HepG2 (cell line): ENCODE data around the gene LTV1. TPM values are rescaled to one million over a fixed set of nuclear protein-coding genes. Genes with fewer than 3 reads are reported as not detected.
A peak's percentile ranks its signal among the peaks of the same experiment; 100 is the strongest.

Source experiments
- CHCHD3 ChIP-seq: sonication (generic); formaldehyde crosslinking; IDR thresholded peaks from 2 replicates; pipeline ENCODE4 v1.8.0; 2022; ENCODE audit warnings: mild to moderate bottlenecking, missing genetic modification reagents, moderate library complexity
- FOXJ3 ChIP-seq: sonication (generic); formaldehyde crosslinking; IDR thresholded peaks from 2 replicates; pipeline ENCODE4 v1.4.0; 2020; ENCODE audit warnings: missing genetic modification reagents, mild to moderate bottlenecking, borderline replicate concordance
- FOXP1 ChIP-seq, 2 experiments: fragments of 450-650 bp in 1 of 2; IDR thresholded peaks; 2 replicates each; pipeline ENCODE4 v1.6.1; 2017 to 2018; ENCODE audit warnings: antibody characterized with exemption in 1 of 2
- GPBP1L1 ChIP-seq: sonication (generic); formaldehyde crosslinking; IDR thresholded peaks from 2 replicates; pipeline ENCODE4 v1.5.0; 2020; ENCODE audit warnings: mild to moderate bottlenecking, missing genetic modification reagents
- GZF1 ChIP-seq: sonication (generic); formaldehyde crosslinking; IDR thresholded peaks from 2 replicates; pipeline ENCODE4 v1.5.1; 2020; ENCODE audit warnings: mild to moderate bottlenecking, missing genetic modification reagents
- HOXA5 ChIP-seq: sonication (generic); formaldehyde crosslinking; IDR thresholded peaks from 2 replicates; pipeline ENCODE4 v1.4.0; 2020; ENCODE audit warnings: missing genetic modification reagents
- KLF6 ChIP-seq: IDR thresholded peaks from 2 replicates; pipeline ENCODE4 v1.8.0; 2016; ENCODE audit warnings: missing biosample characterization, missing genetic modification reagents
- NONO ChIP-seq, 2 experiments: fragments of 450-650 bp in 1 of 2; sonication (generic) in 1 of 2; formaldehyde crosslinking in 1 of 2; IDR thresholded peaks in 1 of 2; conservative IDR thresholded peaks in 1 of 2; 2 replicates each; pipeline versions ENCODE4 v1.6.1 to v1.8.0; 2017 to 2022; ENCODE audit warnings: mild to moderate bottlenecking in 1 of 2, missing genetic modification reagents in 1 of 2, moderate library complexity in 1 of 2
- NR2F2 ChIP-seq: IDR thresholded peaks from 2 replicates; pipeline ENCODE4 v1.6.1; 2012; ENCODE audit warnings: low read depth, inconsistent platforms, borderline replicate concordance
- PHF5A ChIP-seq: IDR thresholded peaks from one replicate; pipeline ENCODE4 v1.6.1; 2018; ENCODE audit warnings: low read depth, missing genetic modification reagents; ENCODE audit not compliant: unreplicated experiment
- RAD21 ChIP-seq: fragments of 450-650 bp; formaldehyde crosslinking; IDR thresholded peaks from 2 replicates; pipeline ENCODE4 v1.5.0; 2020; ENCODE audit warnings: mild to moderate bottlenecking
- RFX1 ChIP-seq: fragments of 450-650 bp; IDR thresholded peaks from 2 replicates; pipeline ENCODE4 v1.6.1; 2017
- STAT5B ChIP-seq: sonication (generic); formaldehyde crosslinking; IDR thresholded peaks from 2 replicates; pipeline ENCODE4 v1.4.0; 2020; ENCODE audit warnings: missing genetic modification reagents
- TCF7 ChIP-seq: sonication (generic); IDR thresholded peaks from 2 replicates; pipeline ENCODE4 v1.6.1; 2016; ENCODE audit warnings: antibody characterized with exemption, low read depth
- ZFAT ChIP-seq: sonication (generic); formaldehyde crosslinking; conservative IDR thresholded peaks from 2 replicates; pipeline ENCODE4 v1.8.1; 2023; ENCODE audit warnings: missing genetic modification reagents, inconsistent platforms
- ZHX2 ChIP-seq, 2 experiments: sonication (generic) in 1 of 2; formaldehyde crosslinking in 1 of 2; IDR thresholded peaks; 2 replicates each; pipeline versions ENCODE4 v1.6.1 to v1.9.0; 2014 to 2022; ENCODE audit warnings: antibody characterized with exemption in 1 of 2, borderline replicate concordance in 1 of 2, inconsistent platforms in 1 of 2, low read depth in 1 of 2, missing genetic modification reagents in 1 of 2
- ZNF121 ChIP-seq: sonication (generic); formaldehyde crosslinking; IDR thresholded peaks from 2 replicates; pipeline ENCODE4 v1.5.0; 2020; ENCODE audit warnings: mild to moderate bottlenecking, missing genetic modification reagents
- ZNF253 ChIP-seq: sonication (generic); formaldehyde crosslinking; IDR thresholded peaks from 2 replicates; pipeline ENCODE4 v1.8.0; 2022; ENCODE audit warnings: mild to moderate bottlenecking, missing genetic modification reagents, borderline replicate concordance
- ZNF343 ChIP-seq: sonication (generic); formaldehyde crosslinking; IDR thresholded peaks from 2 replicates; pipeline ENCODE4 v1.4.0; 2020; ENCODE audit warnings: mild to moderate bottlenecking, missing genetic modification reagents
- ZNF605 ChIP-seq: sonication (generic); formaldehyde crosslinking; IDR thresholded peaks from 2 replicates; pipeline ENCODE4 v1.8.0; 2022; ENCODE audit warnings: mild to moderate bottlenecking, missing genetic modification reagents
- ZNF644 ChIP-seq: IDR thresholded peaks from 2 replicates; pipeline ENCODE4 v1.6.1; 2016; ENCODE audit warnings: low read depth
- ZNF891 ChIP-seq: sonication (generic); formaldehyde crosslinking; IDR thresholded peaks from 2 replicates; pipeline ENCODE4 v1.5.0; 2020; ENCODE audit warnings: mild to moderate bottlenecking, missing genetic modification reagents
- polyA plus RNA-seq, 8 experiments: library from polyadenylated mRNA; depleted of rRNA in 3 of 8; stranded (reverse) in 7 of 8; unstranded in 1 of 8; fragments of >200 nt; fragmentation: Illumina TruSeq in 4 of 8; extraction: Trizol in 4 of 8; gene quantifications; 2 replicates each; pipeline versions ENCODE4 v1.2.1 to v1.2.3, GENCODE V29; 2011 to 2016; ENCODE audit warnings: low read depth in 4 of 8, missing spikeins in 1 of 8, mixed read lengths in 1 of 8; ENCODE audit not compliant: insufficient read depth in 1 of 8
- total RNA-seq, 5 experiments: library from RNA; depleted of rRNA; stranded (reverse); fragments of >200 nt; fragmentation: Illumina TruSeq; extraction: Trizol; gene quantifications; 2 replicates each; pipeline ENCODE4 v1.2.3, GENCODE V29; 2016; ENCODE audit warnings: low read depth in 1 of 5
- TF ChIP-seq, protein P1 (sequence below): sonication (generic); IDR thresholded peaks from 2 replicates; pipeline ENCODE4 v1.6.1; 2016; ENCODE audit warnings: low read depth, borderline replicate concordance

The LTV1 gene
- total and polyA plus RNA-seq, 2 of the 13 experiments (the other 11 are each of a cell fraction or from before 2014, with no cell fraction given): 21.1 to 85.8 TPM

DNA sequence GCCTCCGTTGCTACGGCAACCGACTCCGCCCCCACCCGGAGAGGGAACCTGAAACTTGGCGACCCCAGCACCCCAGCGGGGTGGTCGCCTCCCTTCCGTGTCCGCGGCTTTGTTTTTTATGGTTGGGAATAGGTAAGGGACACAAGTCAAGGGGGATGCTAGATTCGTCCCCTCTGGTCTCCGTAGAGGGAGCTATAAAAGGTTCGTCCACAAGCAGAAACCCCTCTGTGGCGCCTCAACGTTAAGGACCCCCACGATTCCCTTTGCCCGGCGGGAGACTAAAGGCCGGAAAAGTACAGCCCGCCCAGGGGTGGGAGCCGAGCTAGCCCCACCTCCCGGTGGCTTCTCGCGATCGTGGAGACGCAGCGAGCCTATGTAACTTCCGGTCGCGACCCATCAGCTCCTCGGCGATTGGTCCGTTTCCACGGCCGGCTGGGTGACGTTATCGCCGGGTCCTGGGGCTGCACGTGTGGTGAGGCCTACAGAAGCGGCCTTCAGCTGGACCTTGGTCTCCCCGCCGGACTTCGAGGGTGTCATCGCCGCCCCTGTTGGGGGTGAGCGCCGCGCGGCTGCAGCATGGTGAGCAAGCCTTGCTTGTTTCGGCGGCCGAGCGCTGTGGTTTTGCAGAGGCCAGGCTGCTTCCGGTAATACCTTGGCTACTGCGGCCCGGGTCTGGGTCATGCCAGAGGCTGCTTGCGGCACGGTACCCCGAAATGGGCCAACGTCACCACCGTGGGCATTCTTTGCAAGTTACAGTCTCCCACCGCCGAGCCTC is at the start of gene LTV1 (continued):
- TF ChIP-seq GPBP1L1 (CRISPR knock-in tag) (no peak), ZNF121 (CRISPR knock-in tag) (peak; percentile 81), ZHX2 (IDR thresholded peaks at IDR 0.05; ENCODE audit: low read depth) (peak; percentile 87), ZHX2 (CRISPR knock-in tag; IDR thresholded peaks at IDR 0.05; ENCODE audit: borderline replicate concordance) (peak; percentile 97), TCF7 (peak; percentile 26; the same call in 1 of the 2 replicates), ZNF605 (CRISPR knock-in tag) (peak; percentile 98), PHF5A (no peak), CHCHD3 (peak; percentile 96), ZNF253 (CRISPR knock-in tag) (peak; percentile 99), ZNF644 (peak; percentile 71; the same call in 1 of the 2 replicates), RFX1 (peak; percentile 86), HOXA5 (CRISPR knock-in tag) (peak; percentile 95), NR2F2 (peak; percentile 42; the same call in 1 of the 2 replicates), KLF6 (CRISPR knock-in tag) (peak; percentile 97), FOXJ3 (peak; percentile 86), GZF1 (CRISPR knock-in tag) (peak; percentile 94), FOXP1 (IDR thresholded peaks at IDR 0.05) (no peak), FOXP1 (CRISPR knock-in tag; IDR thresholded peaks at IDR 0.05) (no peak), STAT5B (CRISPR knock-in tag) (peak; percentile 96), ZFAT (CRISPR knock-in tag) (peak; percentile 96), ZNF891 (CRISPR knock-in tag) (peak; percentile 99), ZNF343 (CRISPR knock-in tag) (peak; percentile 99), NONO (IDR thresholded peaks at IDR 0.05) (no peak), NONO (CRISPR knock-in tag; conservative IDR thresholded peaks at IDR 0.05) (peak; percentile 99), RAD21 (CRISPR knock-in tag) (peak; percentile 71)
- TF ChIP-seq, protein P1, sequence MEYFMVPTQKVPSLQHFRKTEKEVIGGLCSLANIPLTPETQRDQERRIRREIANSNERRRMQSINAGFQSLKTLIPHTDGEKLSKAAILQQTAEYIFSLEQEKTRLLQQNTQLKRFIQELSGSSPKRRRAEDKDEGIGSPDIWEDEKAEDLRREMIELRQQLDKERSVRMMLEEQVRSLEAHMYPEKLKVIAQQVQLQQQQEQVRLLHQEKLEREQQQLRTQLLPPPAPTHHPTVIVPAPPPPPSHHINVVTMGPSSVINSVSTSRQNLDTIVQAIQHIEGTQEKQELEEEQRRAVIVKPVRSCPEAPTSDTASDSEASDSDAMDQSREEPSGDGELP: no peak; the same call in 1 of the 2 replicates
